Measurements from ENCODE around the gene ZCCHC7. TPM values are rescaled to one million over a fixed set of nuclear protein-coding genes. Genes with fewer than 3 reads are reported as not detected.
A peak's percentile ranks its signal among the peaks of the same experiment; 100 is the strongest.
"Not testable (repeated sequence)": the region's sequence is repeated elsewhere in the genome, so short reads cannot be mapped to it uniquely, and the experiment has no call there.

ZCCHC7 gene
- polyA plus RNA-seq, 2 of the 4 experiments (the other 2 are of a cell fraction) = 15.7 to 30.0 TPM

DNA sequence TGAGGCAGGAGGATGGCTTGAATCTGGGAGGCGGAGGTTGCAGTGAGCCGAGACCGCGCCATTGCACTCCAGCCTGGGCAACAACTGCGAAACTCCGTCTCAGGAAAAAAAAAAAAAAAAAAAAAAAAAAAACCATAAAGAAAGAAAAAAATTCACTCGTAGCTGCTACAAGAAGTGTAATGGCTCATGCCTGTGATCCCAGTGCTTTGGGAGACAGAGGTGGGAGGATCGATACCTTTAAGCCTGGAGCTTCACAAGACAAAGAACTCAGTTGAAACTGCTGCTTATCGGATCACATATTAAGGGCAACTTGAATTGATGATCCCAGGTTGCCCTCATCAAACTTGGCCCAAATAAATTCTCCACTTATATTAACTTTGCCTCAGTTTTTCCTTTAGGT, 1.0 kb upstream of the ZCCHC7 start:
- DNase-seq (ENCODE audit: low read depth in 1 of 2, low spot score in 1 of 2) = no peak
- FAIRE-seq = no peak
- ChIA-PET CTCF (interaction anchor here (1.0 to 2.8 kb wide), 4 partner anchors 10 to 246 kb away, joined by 3 to 9 read pairs (median 5); no protein-coding TSS in a partner anchor), POLR2A (interaction anchor here (0.6 to 2.1 kb wide), 4 partner anchors 15 to 246 kb away, joined by 3 to 20 read pairs (median 6); no protein-coding TSS in a partner anchor)
- H3K27ac ChIP-seq = peak overlapping the region; percentile 92 to 96; a peak in 5 of 6 replicates
- H3K9me3 ChIP-seq = peaks cover 5% of the 10 kb centered on the region; the same call in 1 of the 3 replicates
- no peak overlapping the region for H3K4me3 ChIP-seq
- peak overlapping the region; percentile 52; the same call in 2 of the 3 replicates for H3K4me2 ChIP-seq
- peaks cover 9% of the 10 kb centered on the region for H3K4me1 ChIP-seq
- WGBS (ENCODE audit: missing lambda C conversion rate) = 99% methylated on average over 7 of the region's 9 CpGs
- no peak for ATAC-seq
- no peak for TF ChIP-seq POLR2AphosphoS2 (conservative IDR thresholded peaks at IDR 0.05; ENCODE audit: low read length)
- TF ChIP-seq, protein P1, sequence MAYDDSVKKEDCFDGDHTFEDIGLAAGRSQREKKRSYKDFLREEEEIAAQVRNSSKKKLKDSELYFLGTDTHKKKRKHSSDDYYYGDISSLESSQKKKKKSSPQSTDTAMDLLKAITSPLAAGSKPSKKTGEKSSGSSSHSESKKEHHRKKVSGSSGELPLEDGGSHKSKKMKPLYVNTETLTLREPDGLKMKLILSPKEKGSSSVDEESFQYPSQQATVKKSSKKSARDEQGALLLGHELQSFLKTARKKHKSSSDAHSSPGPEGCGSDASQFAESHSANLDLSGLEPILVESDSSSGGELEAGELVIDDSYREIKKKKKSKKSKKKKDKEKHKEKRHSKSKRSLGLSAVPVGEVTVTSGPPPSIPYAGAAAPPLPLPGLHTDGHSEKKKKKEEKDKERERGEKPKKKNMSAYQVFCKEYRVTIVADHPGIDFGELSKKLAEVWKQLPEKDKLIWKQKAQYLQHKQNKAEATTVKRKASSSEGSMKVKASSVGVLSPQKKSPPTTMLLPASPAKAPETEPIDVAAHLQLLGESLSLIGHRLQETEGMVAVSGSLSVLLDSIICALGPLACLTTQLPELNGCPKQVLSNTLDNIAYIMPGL (CRISPR knock-in tag; IDR thresholded peaks at IDR 0.05; ENCODE audit: borderline replicate concordance) = no peak
- TF ChIP-seq, protein P2, sequence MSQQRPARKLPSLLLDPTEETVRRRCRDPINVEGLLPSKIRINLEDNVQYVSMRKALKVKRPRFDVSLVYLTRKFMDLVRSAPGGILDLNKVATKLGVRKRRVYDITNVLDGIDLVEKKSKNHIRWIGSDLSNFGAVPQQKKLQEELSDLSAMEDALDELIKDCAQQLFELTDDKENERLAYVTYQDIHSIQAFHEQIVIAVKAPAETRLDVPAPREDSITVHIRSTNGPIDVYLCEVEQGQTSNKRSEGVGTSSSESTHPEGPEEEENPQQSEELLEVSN (IDR thresholded peaks at IDR 0.05; ENCODE audit: borderline replicate concordance, low read depth) = no peak
- TF ChIP-seq NPAS2 (CRISPR knock-in tag; IDR thresholded peaks at IDR 0.05; ENCODE audit: borderline replicate concordance) = no peak
- TF ChIP-seq ZNF302 (CRISPR knock-in tag; IDR thresholded peaks at IDR 0.05) = no peak
- no peak for TF ChIP-seq TP53 (CRISPR knock-in tag; IDR thresholded peaks at IDR 0.05)
- TF ChIP-seq FOSL2 (IDR thresholded peaks at IDR 0.05) = no peak
- TF ChIP-seq FOSL2 (CRISPR knock-in tag; IDR thresholded peaks at IDR 0.05) = no peak

DNA sequence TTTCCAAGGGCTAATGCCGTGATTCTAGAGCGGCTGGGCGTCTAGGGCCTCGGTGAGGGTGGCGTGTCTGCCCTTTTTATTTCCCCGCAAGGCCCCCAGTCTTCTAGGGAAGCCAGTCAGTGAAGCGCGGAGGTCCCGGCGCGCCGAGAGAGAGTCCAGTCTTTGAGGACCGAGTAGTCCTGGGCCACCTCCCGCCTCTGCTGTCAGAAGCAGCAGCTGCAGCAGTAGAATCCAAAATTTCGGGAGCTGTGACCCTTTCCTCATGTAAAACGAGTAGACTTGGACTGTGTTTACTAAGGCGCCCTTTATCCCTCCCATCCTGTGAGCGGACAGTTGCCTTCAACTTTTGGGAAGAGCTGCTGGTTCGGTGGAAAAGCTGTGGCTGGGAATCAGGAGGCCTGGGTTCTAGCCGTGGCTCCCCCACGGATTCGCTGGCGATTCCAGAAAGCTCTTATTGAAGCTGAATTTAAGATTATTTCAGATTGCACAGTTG, 515 bp downstream of the ZCCHC7 start:
- CTCF ChIA-PET = interaction anchor here (0.8 to 2.8 kb wide), 6 partner anchors 9 to 247 kb away, joined by 3 to 9 read pairs (median 4); no protein-coding TSS in a partner anchor

DNA sequence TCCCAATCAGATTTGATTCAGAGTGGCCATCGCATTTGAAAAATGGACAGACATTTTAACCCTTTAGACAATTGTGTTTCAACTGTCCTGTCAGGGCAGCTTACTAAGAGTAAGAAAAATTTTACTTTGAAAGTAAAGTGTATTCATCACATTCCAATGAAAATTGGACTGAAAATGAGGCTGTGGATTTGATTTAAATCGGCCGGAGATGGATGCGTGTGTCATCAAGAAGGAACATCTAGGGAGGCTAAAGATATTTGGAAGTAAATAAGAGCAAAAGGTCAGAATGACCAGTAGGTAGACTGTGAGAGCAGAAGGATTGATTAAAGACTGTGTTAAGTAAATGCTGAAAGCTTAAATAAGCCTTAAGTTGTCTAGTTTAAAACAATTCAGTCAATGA, 1.5 kb downstream of the ZCCHC7 start:
- POLR2A ChIA-PET = no interaction called here

More for the DNA sequence above, 515 bp downstream of the ZCCHC7 start:
- peak overlapping the region; percentile 92 to 96 for H3K27ac ChIP-seq
- H3K4me2 ChIP-seq = peak overlapping the region; percentile 92
- POLR2A ChIA-PET = interaction anchor here (1.1 to 2.1 kb wide), 7 partner anchors 13 to 345 kb away, joined by 3 to 20 read pairs (median 4); partner anchors contain the start of gene ZBTB5
- TF ChIP-seq FOSB (CRISPR knock-in tag; IDR thresholded peaks at IDR 0.05) = 0 out of 2 replicates have a peak, but pooled peaks have one; percentile 21
- 3% methylated on average over 17 of the region's 23 CpGs for WGBS (ENCODE audit: missing lambda C conversion rate)
- not testable (repeated sequence) for H3K4me1 ChIP-seq; DNase-seq (ENCODE audit: low read depth in 1 of 2, low spot score in 1 of 2); FAIRE-seq; H3K9me3 ChIP-seq
- H3K4me3 ChIP-seq = peak overlapping the region; percentile 98
- ATAC-seq = peak; percentile 62 to 75

More for the DNA sequence above, 1.5 kb downstream of the ZCCHC7 start:
- FAIRE-seq (no peak), DNase-seq (ENCODE audit: low read depth in 1 of 2, low spot score in 1 of 2) (no peak), ATAC-seq (no peak)
- Histone ChIP-seq H3K4me1 (peaks cover 9% of the 10 kb centered on the region), H3K9me3 (peaks cover 5% of the 10 kb centered on the region; the same call in 1 of the 3 replicates), H3K4me3 (peak overlapping the region; percentile 98; the same call in 1 of the 3 replicates), H3K27ac (no peak overlapping the region), H3K4me2 (peak overlapping the region; percentile 92)
- CTCF ChIA-PET = interaction anchor here (0.8 to 2.1 kb wide), 3 partner anchors 16 to 208 kb away, joined by 3 to 6 read pairs (median 5); no protein-coding TSS in a partner anchor
- TF ChIP-seq RFX5 (IDR thresholded peaks at IDR 0.05) = no peak
- no peak for TF ChIP-seq JUNB (IDR thresholded peaks at IDR 0.05)
- TF ChIP-seq EP300 (IDR thresholded peaks at IDR 0.05) = no peak
- no peak for TF ChIP-seq HOXB13 (CRISPR knock-in tag; IDR thresholded peaks at IDR 0.05; ENCODE audit: low read depth)
- TF ChIP-seq GATA3 (IDR thresholded peaks at IDR 0.05; ENCODE audit: borderline replicate concordance) = no peak
- no peak for TF ChIP-seq MAZ (IDR thresholded peaks at IDR 0.05; ENCODE audit: borderline replicate concordance, low read depth, low read length)
- no peak for TF ChIP-seq NFE2L2 (conservative IDR thresholded peaks at IDR 0.05; ENCODE audit: low read length)
- no peak for TF ChIP-seq HDAC2 (IDR thresholded peaks at IDR 0.05)
- TF ChIP-seq, protein P1 (CRISPR knock-in tag; IDR thresholded peaks at IDR 0.05; ENCODE audit: borderline replicate concordance) = no peak
- no peak for TF ChIP-seq CHD2 (IDR thresholded peaks at IDR 0.05; ENCODE audit: low read length, partially characterized antibody)
- TF ChIP-seq, protein P3, sequence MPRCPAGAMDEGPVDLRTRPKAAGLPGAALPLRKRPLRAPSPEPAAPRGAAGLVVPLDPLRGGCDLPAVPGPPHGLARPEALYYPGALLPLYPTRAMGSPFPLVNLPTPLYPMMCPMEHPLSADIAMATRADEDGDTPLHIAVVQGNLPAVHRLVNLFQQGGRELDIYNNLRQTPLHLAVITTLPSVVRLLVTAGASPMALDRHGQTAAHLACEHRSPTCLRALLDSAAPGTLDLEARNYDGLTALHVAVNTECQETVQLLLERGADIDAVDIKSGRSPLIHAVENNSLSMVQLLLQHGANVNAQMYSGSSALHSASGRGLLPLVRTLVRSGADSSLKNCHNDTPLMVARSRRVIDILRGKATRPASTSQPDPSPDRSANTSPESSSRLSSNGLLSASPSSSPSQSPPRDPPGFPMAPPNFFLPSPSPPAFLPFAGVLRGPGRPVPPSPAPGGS (IDR thresholded peaks at IDR 0.05) = no peak
- TF ChIP-seq, protein P4, sequence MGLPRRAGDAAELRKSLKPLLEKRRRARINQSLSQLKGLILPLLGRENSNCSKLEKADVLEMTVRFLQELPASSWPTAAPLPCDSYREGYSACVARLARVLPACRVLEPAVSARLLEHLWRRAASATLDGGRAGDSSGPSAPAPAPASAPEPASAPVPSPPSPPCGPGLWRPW (IDR thresholded peaks at IDR 0.05) = no peak
- no peak for TF ChIP-seq ZSCAN20 (CRISPR knock-in tag; IDR thresholded peaks at IDR 0.05)
- no peak for TF ChIP-seq FOSL2 (IDR thresholded peaks at IDR 0.05)
- no peak for TF ChIP-seq FOSL2 (CRISPR knock-in tag; IDR thresholded peaks at IDR 0.05)
- TF ChIP-seq ESRRA (IDR thresholded peaks at IDR 0.05; ENCODE audit: borderline replicate concordance, low read length) = no peak
- no peak for TF ChIP-seq TP53 (CRISPR knock-in tag; IDR thresholded peaks at IDR 0.05)
- TF ChIP-seq ZNF302 (CRISPR knock-in tag; IDR thresholded peaks at IDR 0.05) = no peak
- TF ChIP-seq RNF2 (IDR thresholded peaks at IDR 0.05; ENCODE audit: borderline replicate concordance, low read depth) = no peak
- TF ChIP-seq POLR2AphosphoS2 (conservative IDR thresholded peaks at IDR 0.05; ENCODE audit: low read length) = no peak
- no peak for TF ChIP-seq ZFP36 (IDR thresholded peaks at IDR 0.05; ENCODE audit: borderline replicate concordance, partially characterized antibody)
- 81% methylated on average over 4 of the region's 4 CpGs for WGBS (ENCODE audit: missing lambda C conversion rate)
